ENCODE data around the gene SLC35F4. TPM values are rescaled to one million over a fixed set of nuclear protein-coding genes. Genes with fewer than 3 reads are reported as not detected.
A peak's percentile ranks its signal among the peaks of the same experiment; 100 is the strongest.

The SLC35F4 gene
- total and polyA plus RNA-seq, 2 of the 8 experiments (the other 6 are each of a cell fraction or from before 2014, with no cell fraction given), result not detected

GRCh38 chr14:57533214-57533613 lies 332.7 kb downstream of the SLC35F4 start:
- Histone ChIP-seq H4K5ac (ENCODE audit: insufficient read length, low read depth, low read length) (no peak overlapping the region), H3K9ac (replicated peaks in 1 of 4; ENCODE audit: extremely low read depth in 1 of 4, low read depth in 3 of 4, low read length in 3 of 4) (no peak overlapping the region), H3K79me1 (ENCODE audit: low read depth, low read length) (no peaks in the 10 kb centered on the region; the same call in 1 of the 2 replicates), H4K91ac (replicated peaks; ENCODE audit: insufficient read length, low read length) (no peak overlapping the region), H3K56ac (replicated peaks; ENCODE audit: insufficient read length, low read depth, low read length) (no peak overlapping the region), H2BK120ac (replicated peaks; ENCODE audit: low read depth, low read length) (no peak overlapping the region), H2AK5ac (ENCODE audit: low read depth, low read length) (no peak overlapping the region), H4K8ac (ENCODE audit: extremely low read depth, insufficient read depth, low read length) (no peak overlapping the region), H3K36me3 (ENCODE audit: control insufficient read depth in 2 of 4, insufficient read depth in 4 of 4, low read length in 3 of 4) (no peaks in the 10 kb centered on the region), H3K4me3 (ENCODE audit: extremely low read depth in 1 of 4, insufficient read depth in 2 of 4, low read depth in 3 of 4, low read length in 4 of 4) (no peak overlapping the region), H2BK5ac (ENCODE audit: low read depth, low read length) (no peak overlapping the region), H3K27ac (ENCODE audit: low read depth, low read length) (no peak overlapping the region), H3K4ac (replicated peaks; ENCODE audit: insufficient read length, low read depth, low read length) (no peak overlapping the region), H4K20me1 (replicated peaks in 1 of 2; ENCODE audit: control insufficient read depth in 1 of 2, insufficient read depth in 2 of 2, low read length in 2 of 2) (no peaks in the 10 kb centered on the region), H3K4me1 (replicated peaks in 1 of 4; ENCODE audit: control insufficient read depth in 3 of 4, insufficient read depth in 4 of 4, low read length in 3 of 4) (no peaks in the 10 kb centered on the region), H3K27me3 (replicated peaks in 1 of 4; ENCODE audit: control insufficient read depth in 3 of 4, extremely low read depth in 1 of 4, insufficient read depth in 3 of 4, low read length in 3 of 4) (peaks cover 0 to 1% (median 0%) of the 10 kb centered on the region in 4 experiments; a peak in 2 of 7 replicates), H2BK12ac (ENCODE audit: low read depth, low read length) (no peak overlapping the region), H3K23ac (ENCODE audit: insufficient read length) (no peak overlapping the region), H3K79me2 (ENCODE audit: control insufficient read depth in 1 of 2, insufficient read depth in 2 of 2, low read length in 2 of 2) (no peaks in the 10 kb centered on the region), H3K14ac (ENCODE audit: insufficient read length) (no peak overlapping the region), H3K4me2 (ENCODE audit: insufficient read depth in 1 of 2, low read depth in 2 of 2, low read length in 2 of 2) (no peak overlapping the region), H3K23me2 (ENCODE audit: low read depth, low read length) (no peaks in the 10 kb centered on the region), H3K9me3 (ENCODE audit: insufficient read depth in 2 of 2, low read depth in 1 of 2, low read length in 1 of 2) (no peaks in the 10 kb centered on the region), H3K18ac (ENCODE audit: extremely low read depth, low read length) (no peak overlapping the region), H2BK15ac (ENCODE audit: low read length) (no peak overlapping the region), H2BK20ac (ENCODE audit: low read length) (no peak overlapping the region), H2AFZ (ENCODE audit: low read length) (no peak overlapping the region)
- POLR2A ChIA-PET (ENCODE audit: partially characterized antibody), result no interaction called here
- no peak for DNase-seq (ENCODE audit: low read depth in 1 of 2, low spot score in 2 of 2)
- CTCF ChIA-PET (ENCODE audit: partially characterized antibody), result interaction anchor here (0.6 to 2.7 kb wide), 19 partner anchors 12 to 577 kb away, joined by 3 to 13 read pairs (median 3); no protein-coding TSS in a partner anchor
- peak; percentile 63 for FAIRE-seq
- peak in 2 of 3 experiments; percentile 56 to 64; a peak in 3 of 4 replicates for TF ChIP-seq CTCF (IDR thresholded peaks at IDR 0.05; ENCODE audit: control extremely low read depth in 1 of 3, insufficient read depth in 1 of 3, low read depth in 1 of 3, low read length in 3 of 3)
- TF ChIP-seq CTBP2 (IDR thresholded peaks at IDR 0.05; ENCODE audit: borderline replicate concordance, insufficient read depth, insufficient read length, low read length), result no peak
- peak; percentile 84 to 85 for TF ChIP-seq RAD21 (IDR thresholded peaks at IDR 0.05 in 1 of 2, conservative IDR thresholded peaks at IDR 0.05 in 1 of 2; ENCODE audit: low read depth in 2 of 2, low read length in 2 of 2)
- no peak for TF ChIP-seq GABPA (IDR thresholded peaks at IDR 0.05; ENCODE audit: borderline replicate concordance, insufficient read depth, low read length)
- TF ChIP-seq HDAC6 (IDR thresholded peaks at IDR 0.05; ENCODE audit: low read depth, low read length), result no peak
- whole genome bisulfite sequencing, 2 experiments (ENCODE audit: extremely low coverage in 1 of 2, insufficient coverage in 1 of 2, insufficient read length in 1 of 2, insufficient replicate concordance in 2 of 2, low coverage in 1 of 2, low lambda C conversion rate in 2 of 2, missing lambda C conversion rate in 1 of 2), result 86% methylated on average over 1 of the region's 1 CpG; no CpG with 5 or more reads in 1 of the 2 experiments
